ENCODE results near the gene KCNT2. TPM values are rescaled to one million over a fixed set of nuclear protein-coding genes. Genes with fewer than 3 reads are reported as not detected.

KCNT2 gene
- total RNA-seq, 1 donor from 2014 or later, result 126 TPM

GRCh38 chr1:196544617-196545016 lies 63.6 kb downstream of the KCNT2 start:
- TF ChIP-seq CTCF (IDR thresholded peaks at IDR 0.05; ENCODE audit: partially characterized antibody, unreplicated experiment), result no peak
- Mint-ChIP-seq H3K27ac (ENCODE audit: unreplicated experiment) (no peak overlapping the region), H3K27me3 (ENCODE audit: unreplicated experiment) (peaks cover 2% of the 10 kb centered on the region)

GRCh38 chr1:196543833-196544232 lies 64.4 kb downstream of the KCNT2 start:
- Mint-ChIP-seq H3K4me3 (ENCODE audit: unreplicated experiment) (no peak overlapping the region), H3K4me1 (ENCODE audit: low read depth, unreplicated experiment) (peaks cover 32% of the 10 kb centered on the region), H3K36me3 (ENCODE audit: unreplicated experiment) (no peaks in the 10 kb centered on the region), H3K27me3 (ENCODE audit: unreplicated experiment) (peaks cover 2% of the 10 kb centered on the region), H3K9me3 (ENCODE audit: unreplicated experiment) (peaks cover 5% of the 10 kb centered on the region), H3K27ac (ENCODE audit: unreplicated experiment) (no peak overlapping the region)
- TF ChIP-seq CTCF (IDR thresholded peaks at IDR 0.05; ENCODE audit: partially characterized antibody, unreplicated experiment), result no peak
- DNase-seq, result no peak

More at GRCh38 chr1:196544617-196545016, 63.6 kb downstream of the KCNT2 start:
- Mint-ChIP-seq H3K4me1 (ENCODE audit: low read depth, unreplicated experiment) (peaks cover 37% of the 10 kb centered on the region), H3K9me3 (ENCODE audit: unreplicated experiment) (peaks cover 7% of the 10 kb centered on the region), H3K4me3 (ENCODE audit: unreplicated experiment) (no peak overlapping the region), H3K36me3 (ENCODE audit: unreplicated experiment) (no peaks in the 10 kb centered on the region)
- no peak for DNase-seq

GRCh38 chr1:196538473-196538872 lies 69.8 kb downstream of the KCNT2 start:
- Mint-ChIP-seq H3K36me3 (ENCODE audit: unreplicated experiment) (peaks cover 25% of the 10 kb centered on the region), H3K4me1 (ENCODE audit: low read depth, unreplicated experiment) (peaks cover 8% of the 10 kb centered on the region), H3K27ac (ENCODE audit: unreplicated experiment) (no peak overlapping the region), H3K4me3 (ENCODE audit: unreplicated experiment) (no peak overlapping the region), H3K27me3 (ENCODE audit: unreplicated experiment) (peaks cover 5% of the 10 kb centered on the region), H3K9me3 (ENCODE audit: unreplicated experiment) (peaks cover 11% of the 10 kb centered on the region)
- TF ChIP-seq CTCF (IDR thresholded peaks at IDR 0.05; ENCODE audit: partially characterized antibody, unreplicated experiment), result no peak
- DNase-seq, result no peak

- Mint-ChIP-seq H3K4me3 (ENCODE audit: unreplicated experiment) (no peak overlapping the region), H3K36me3 (ENCODE audit: unreplicated experiment) (peaks cover 25% of the 10 kb centered on the region), H3K27ac (ENCODE audit: unreplicated experiment) (peak overlapping the region; percentile 73), H3K4me1 (ENCODE audit: low read depth, unreplicated experiment) (no peaks in the 10 kb centered on the region), H3K9me3 (ENCODE audit: unreplicated experiment) (peaks cover 11% of the 10 kb centered on the region), H3K27me3 (ENCODE audit: unreplicated experiment) (peaks cover 5% of the 10 kb centered on the region)
- no peak for TF ChIP-seq CTCF (IDR thresholded peaks at IDR 0.05; ENCODE audit: partially characterized antibody, unreplicated experiment)
- DNase-seq, result peak; percentile 30
Measured at GRCh38 chr1:196535727-196536126, 72.5 kb downstream of the KCNT2 start.

GRCh38 chr1:196531737-196532524 lies 76.3 kb downstream of the KCNT2 start:
- H3K27ac Mint-ChIP-seq (ENCODE audit: unreplicated experiment), result no peak overlapping the region
- H3K36me3 Mint-ChIP-seq (ENCODE audit: unreplicated experiment), result peaks cover 12% of the 10 kb centered on the region
- peaks cover 3% of the 10 kb centered on the region for H3K4me1 Mint-ChIP-seq (ENCODE audit: low read depth, unreplicated experiment)
- no peak overlapping the region for H3K4me3 Mint-ChIP-seq (ENCODE audit: unreplicated experiment)
- TF ChIP-seq CTCF (IDR thresholded peaks at IDR 0.05; ENCODE audit: partially characterized antibody, unreplicated experiment), result no peak
- DNase-seq, result no peak
- H3K9me3 Mint-ChIP-seq (ENCODE audit: unreplicated experiment), result peaks cover 4% of the 10 kb centered on the region
- peaks cover 5% of the 10 kb centered on the region for H3K27me3 Mint-ChIP-seq (ENCODE audit: unreplicated experiment)
